Chondrocyte (in vitro differentiated cells): ENCODE results near the gene CILP2. TPM values are rescaled to one million over a fixed set of nuclear protein-coding genes. Genes with fewer than 3 reads are reported as not detected.
A peak's percentile ranks its signal among the peaks of the same experiment; 100 is the strongest.

ENCODE experiments used
- DNase-seq: peaks from one replicate; pipeline ENCODE4 v3.0.0; 2021; ENCODE audit warnings: mixed read lengths, low spot score
- H3K27ac Mint-ChIP-seq: one replicate; pipeline ENCODE4 v1.8.0; 2021; ENCODE audit warnings: mild to moderate bottlenecking, moderate library complexity, mixed read lengths; ENCODE audit not compliant: unreplicated experiment
- H3K27me3 Mint-ChIP-seq: 2 replicates; pipeline ENCODE4 v1.8.0; 2021; ENCODE audit warnings: low read depth, mixed read lengths
- H3K36me3 Mint-ChIP-seq: 2 replicates; pipeline ENCODE4 v1.8.0; 2021; ENCODE audit warnings: low read depth, mixed read lengths
- H3K4me1 Mint-ChIP-seq: 2 replicates; pipeline ENCODE4 v1.8.0; 2021; ENCODE audit warnings: low read depth, mild to moderate bottlenecking, mixed read lengths
- H3K4me3 Mint-ChIP-seq: one replicate; pipeline ENCODE4 v1.8.0; 2021; ENCODE audit warnings: mild to moderate bottlenecking, moderate library complexity, mixed read lengths; ENCODE audit not compliant: unreplicated experiment
- H3K9me3 Mint-ChIP-seq: 2 replicates; pipeline ENCODE4 v1.8.0; 2021; ENCODE audit warnings: low read depth, mixed read lengths
- CTCF ChIP-seq: fragments of 200-600 bp; sonication (generic); IDR thresholded peaks from 2 replicates; pipeline ENCODE4 v1.5.0; 2021; ENCODE audit warnings: antibody characterized with exemption, mild to moderate bottlenecking, moderate library complexity
- total RNA-seq: library from RNA; stranded (reverse); gene quantifications from 3 replicates; pipeline ENCODE4 v1.2.1, GENCODE V29; 2021

The CILP2 gene
- total RNA-seq, 1 donor from 2014 or later = 12.7 TPM

- no peak for TF ChIP-seq CTCF
- Mint-ChIP-seq H3K36me3 (no peaks in the 10 kb centered on the region), H3K4me3 (no peak overlapping the region), H3K27ac (peak overlapping the region; percentile 13), H3K4me1 (peaks cover 38% of the 10 kb centered on the region), H3K9me3 (no peaks in the 10 kb centered on the region), H3K27me3 (peaks cover 2% of the 10 kb centered on the region)
- no peak for DNase-seq
Observed at GRCh38 chr19:19548915-19549759, 11.1 kb downstream of the CILP2 start.

GRCh38 chr19:19549804-19550464 lies 11.9 kb downstream of the CILP2 start:
- TF ChIP-seq CTCF = no peak
- Mint-ChIP-seq H3K9me3 (no peaks in the 10 kb centered on the region), H3K4me3 (no peak overlapping the region)

GRCh38 chr19:19550485-19550929 lies 12.4 kb downstream of the CILP2 start:
- Mint-ChIP-seq H3K4me1 (peaks cover 38% of the 10 kb centered on the region), H3K27ac (no peak overlapping the region), H3K4me3 (no peak overlapping the region), H3K9me3 (no peaks in the 10 kb centered on the region), H3K27me3 (peaks cover 2% of the 10 kb centered on the region), H3K36me3 (no peaks in the 10 kb centered on the region)
- no peak for TF ChIP-seq CTCF
- peak; percentile 83 for DNase-seq

More at GRCh38 chr19:19549804-19550464, 11.9 kb downstream of the CILP2 start:
- H3K27ac Mint-ChIP-seq = no peak overlapping the region
- H3K27me3 Mint-ChIP-seq = peaks cover 2% of the 10 kb centered on the region
- peak; percentile 78 for DNase-seq
- peaks cover 38% of the 10 kb centered on the region for H3K4me1 Mint-ChIP-seq
- H3K36me3 Mint-ChIP-seq = no peaks in the 10 kb centered on the region

- DNase-seq = no peak
- H3K4me1 Mint-ChIP-seq = peaks cover 38% of the 10 kb centered on the region
- no peaks in the 10 kb centered on the region for H3K36me3 Mint-ChIP-seq
- H3K4me3 Mint-ChIP-seq = no peak overlapping the region
- H3K27me3 Mint-ChIP-seq = peaks cover 2% of the 10 kb centered on the region
- no peaks in the 10 kb centered on the region for H3K9me3 Mint-ChIP-seq
- H3K27ac Mint-ChIP-seq = peak overlapping the region; percentile 63
- no peak for TF ChIP-seq CTCF
Observed at GRCh38 chr19:19550972-19551852, 13.1 kb downstream of the CILP2 start.

- Mint-ChIP-seq H3K9me3 (no peaks in the 10 kb centered on the region), H3K36me3 (no peaks in the 10 kb centered on the region), H3K4me1 (peaks cover 38% of the 10 kb centered on the region), H3K4me3 (no peak overlapping the region), H3K27me3 (peaks cover 2% of the 10 kb centered on the region), H3K27ac (peak overlapping the region; percentile 81)
- DNase-seq = no peak
- no peak for TF ChIP-seq CTCF
Observed at GRCh38 chr19:19551853-19552192, 13.8 kb downstream of the CILP2 start.
